ENCODE results near the gene SIM2.

GRCh38 chr21:36786186-36786585, 87.3 kb downstream of the SIM2 start:
- no peak for TF ChIP-seq CTCF (IDR thresholded peaks at IDR 0.05; ENCODE audit: insufficient read depth, low read length)
- TF ChIP-seq POLR2AphosphoS5 (IDR thresholded peaks at IDR 0.05; ENCODE audit: low read depth), result no peak
